Hematopoietic multipotent progenitor cell treated with erythropoietin and hydrocortisone succinate and interleukin-3 and kit ligand, for 17 days (in vitro differentiated cells): ENCODE results near the gene CC2D2A.
"Not testable (repeated sequence)": the region's sequence is repeated elsewhere in the genome, so short reads cannot be mapped to it uniquely, and the experiment has no call there.

Experiments used
- DNase-seq: peaks from one replicate; pipeline ENCODE4 v3.0.0-alpha.2; 2015; ENCODE audit warnings: low spot score

CC2D2A gene

DNA sequence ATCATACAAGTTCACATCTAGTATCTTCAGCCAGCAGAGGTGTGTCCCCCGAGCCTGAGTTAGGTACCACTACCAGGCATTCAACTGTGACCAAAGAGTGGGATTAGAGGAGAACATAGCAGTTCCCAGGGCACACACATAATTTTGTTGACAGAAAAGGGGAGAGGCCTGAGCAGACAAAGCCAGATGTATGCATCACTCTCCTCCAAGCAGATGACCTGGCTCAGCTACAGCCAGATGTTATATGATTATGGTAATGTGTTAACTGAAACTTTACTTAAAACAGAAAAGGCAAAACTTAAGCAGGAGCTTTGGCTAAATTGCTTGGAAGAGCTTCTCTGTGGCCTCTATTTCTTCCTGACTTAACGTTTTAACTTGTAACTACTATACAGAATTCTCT is 88.9 kb downstream of the CC2D2A start:
- no peak for DNase-seq

DNA sequence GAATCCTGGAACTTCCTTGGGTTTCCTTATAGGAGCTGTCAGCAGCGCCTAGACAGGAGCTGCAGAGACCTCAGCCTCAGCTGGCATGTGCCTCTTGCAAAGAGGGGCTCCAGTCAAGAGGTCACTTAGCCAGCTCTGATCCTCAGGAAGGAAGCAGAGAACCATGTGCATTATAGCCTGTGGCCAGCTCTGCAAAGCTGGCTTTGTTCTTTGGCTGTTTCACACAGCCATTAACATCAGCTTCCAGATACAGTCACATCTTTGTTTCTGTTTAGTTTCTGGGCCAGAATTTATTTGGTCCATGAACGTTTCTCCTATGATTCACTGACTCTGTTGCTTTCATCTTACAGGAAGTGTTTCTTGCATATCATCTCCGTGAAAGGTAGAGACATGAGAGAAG is 92.4 kb downstream of the CC2D2A start:
- no peak for DNase-seq

GRCh38 chr4:15562623-15563022 is 92.9 kb downstream of the CC2D2A start:
- DNase-seq: no peak

DNA sequence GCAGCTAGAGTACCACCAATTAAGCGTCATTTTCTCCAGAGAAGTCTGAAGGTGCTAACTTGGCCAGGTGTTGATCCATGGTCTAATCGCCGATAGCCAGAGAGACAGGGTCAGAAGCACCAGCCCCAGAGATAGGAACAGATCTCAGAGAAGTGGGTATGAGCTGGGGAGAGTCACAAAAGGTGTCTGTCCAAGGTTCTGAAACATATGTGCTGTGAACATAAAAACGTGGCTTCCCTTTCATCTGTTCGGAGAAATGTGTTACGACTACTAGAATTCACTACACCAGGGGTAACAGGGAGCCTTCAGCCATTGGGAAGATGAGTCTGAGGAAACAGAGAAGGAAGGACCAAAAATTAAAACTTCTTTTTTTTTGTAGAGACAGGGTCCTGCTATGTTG is 94.2 kb downstream of the CC2D2A start:
- no peak for DNase-seq

- no peak for DNase-seq
These were observed 99.1 kb downstream of the CC2D2A start for GRCh38 chr4:15568821-15569220.

GRCh38 chr4:15569746-15570145 is 100.1 kb downstream of the CC2D2A start:
- no peak for DNase-seq

DNA sequence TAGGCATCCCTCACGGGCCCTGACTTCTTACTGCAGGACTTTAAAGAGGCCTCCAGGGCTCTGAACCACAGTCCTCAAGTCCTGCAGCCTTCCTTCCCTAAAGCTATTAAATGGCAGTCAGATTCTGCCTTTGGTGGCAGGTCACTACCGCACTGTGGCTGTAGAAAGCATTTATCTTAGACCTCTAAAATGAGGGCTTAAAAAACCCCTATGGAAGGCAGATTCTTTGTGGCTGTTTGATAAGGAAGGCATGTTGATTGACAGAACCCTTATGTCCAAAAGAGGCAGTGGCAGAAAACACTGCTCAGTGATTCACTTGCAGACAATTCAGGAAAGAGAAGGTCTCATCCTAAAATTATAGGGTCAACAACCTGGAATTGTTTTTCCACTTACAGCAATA is 106.3 kb downstream of the CC2D2A start:
- no peak for DNase-seq

GRCh38 chr4:15577508-15577907 is 107.8 kb downstream of the CC2D2A start:
- no peak for DNase-seq

GRCh38 chr4:15584785-15585184 is 115.1 kb downstream of the CC2D2A start:
- DNase-seq: no peak

DNA sequence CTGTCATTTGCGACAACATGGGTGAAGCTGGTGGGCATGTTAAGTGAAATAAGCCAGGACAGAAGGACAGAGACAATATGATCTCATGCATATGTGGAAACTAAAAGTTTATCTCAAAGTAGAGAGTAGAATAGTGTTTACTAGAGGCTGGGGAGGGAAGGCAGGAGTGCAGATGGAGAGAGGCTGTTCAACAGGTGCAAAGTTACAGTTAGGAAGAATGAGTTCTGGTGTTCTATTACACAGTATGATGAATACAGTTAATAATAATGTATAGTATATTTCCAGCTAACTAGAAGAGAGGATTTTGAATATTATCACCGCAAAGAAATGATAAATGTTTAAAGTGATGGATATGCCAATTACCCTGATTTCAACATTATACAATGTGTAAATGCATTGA is 115.6 kb downstream of the CC2D2A start:
- no peak for DNase-seq

GRCh38 chr4:15586066-15586465 is 116.4 kb downstream of the CC2D2A start:
- DNase-seq: no peak

GRCh38 chr4:15587649-15588048 is 118.0 kb downstream of the CC2D2A start:
- DNase-seq: no peak

- no peak for DNase-seq
These were observed 123.1 kb downstream of the CC2D2A start for GRCh38 chr4:15592799-15593198.

- no peak for DNase-seq
These were observed 129.0 kb downstream of the CC2D2A start for GRCh38 chr4:15598644-15599043.

DNA sequence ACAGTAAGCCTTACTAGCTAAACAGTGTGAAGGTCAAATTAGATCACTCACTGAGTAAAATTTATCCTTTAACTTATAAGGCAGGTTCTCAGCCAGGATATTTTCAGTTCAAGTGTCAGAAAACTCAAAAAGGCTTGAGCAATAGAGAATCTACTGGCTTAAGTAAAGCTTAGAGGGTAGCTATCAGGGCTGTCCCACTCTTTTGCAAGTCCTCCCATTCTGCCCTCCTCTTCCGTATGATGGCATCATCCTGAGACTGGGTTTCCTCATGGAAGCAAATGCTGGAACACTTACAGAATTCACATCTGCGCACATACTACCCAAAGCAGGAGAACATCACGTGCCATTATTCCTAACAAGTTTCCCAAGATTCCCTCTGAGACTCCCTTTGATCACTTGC is 130.5 kb downstream of the CC2D2A start:
- no peak for DNase-seq

DNA sequence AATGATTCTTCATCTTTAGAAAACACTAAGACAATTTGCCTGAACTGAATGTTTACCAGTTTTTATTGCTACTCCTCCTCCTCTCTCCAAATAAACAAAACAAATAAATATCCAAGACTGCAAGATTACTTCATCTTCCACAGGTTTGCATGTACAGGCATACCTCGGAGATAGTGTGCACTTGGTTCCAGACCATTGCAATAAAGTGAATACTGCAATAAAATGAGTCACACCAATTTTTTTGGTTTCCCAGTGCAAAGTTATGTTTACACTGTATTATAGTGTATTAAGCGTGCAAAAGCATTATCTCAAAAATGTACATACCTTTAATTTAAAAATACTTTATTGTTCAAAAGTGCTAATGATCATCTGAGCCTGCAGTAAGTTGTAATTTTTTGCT is 132.2 kb downstream of the CC2D2A start:
- no peak for DNase-seq

- DNase-seq: no peak
These were observed 135.9 kb downstream of the CC2D2A start for GRCh38 chr4:15605537-15605936.

DNA sequence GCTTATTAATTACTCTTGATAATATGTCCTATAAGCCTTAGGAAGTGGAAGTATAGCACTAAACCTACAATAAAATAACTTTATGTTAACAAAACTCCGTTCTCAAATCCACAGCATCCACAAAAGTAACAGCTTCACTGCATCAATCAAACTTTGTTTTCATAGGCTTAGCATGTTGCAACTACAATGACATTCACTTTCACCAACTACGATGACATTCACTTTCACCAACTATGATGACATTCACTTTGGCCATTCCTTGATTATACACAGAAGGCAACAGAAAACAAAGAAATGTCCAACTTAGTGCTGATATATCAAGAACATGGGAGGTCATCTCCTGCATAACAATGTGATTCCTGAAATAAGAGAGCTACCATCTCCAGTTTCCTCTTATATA is 141.2 kb downstream of the CC2D2A start:
- no peak for DNase-seq

DNA sequence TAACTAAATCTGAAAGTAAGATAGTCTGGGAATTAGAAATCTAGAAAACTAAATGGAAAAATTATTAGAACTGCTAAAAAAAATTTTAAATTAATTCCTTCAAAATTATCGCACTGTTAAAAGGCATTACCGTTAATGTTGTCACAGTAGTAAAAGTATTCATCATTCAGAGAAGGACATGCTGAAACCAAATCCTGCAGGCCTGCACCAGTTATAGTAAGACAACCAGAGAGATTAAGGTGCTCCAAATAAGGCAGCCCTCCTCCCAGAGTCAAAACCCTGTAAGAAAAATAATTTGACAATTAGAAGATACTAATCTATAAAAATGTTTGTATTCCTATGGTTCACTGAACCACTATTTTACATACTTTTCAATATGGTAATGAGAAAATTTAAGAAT is 142.5 kb downstream of the CC2D2A start:
- DNase-seq: no peak

DNA sequence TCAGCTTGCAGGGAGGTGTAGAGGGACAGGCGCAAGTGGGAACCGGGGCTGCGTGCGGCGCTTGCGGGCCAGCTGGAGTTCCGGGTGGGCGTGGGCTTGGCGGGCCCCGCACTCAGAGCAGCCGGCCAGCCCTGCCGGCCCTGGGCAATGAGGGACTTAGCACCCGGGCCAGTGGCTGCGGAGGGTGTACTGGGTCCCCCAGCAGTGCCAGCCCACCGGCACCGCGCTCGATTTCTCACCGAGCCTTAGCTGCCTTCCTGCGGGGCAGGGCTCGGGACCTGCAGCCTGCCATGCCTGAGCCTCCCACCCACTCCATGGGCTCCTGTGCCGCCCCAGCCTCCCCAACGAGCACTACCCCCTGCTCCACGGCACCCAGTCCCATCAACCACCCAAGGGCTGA is 145.2 kb downstream of the CC2D2A start:
- DNase-seq: not testable (repeated sequence)

- not testable (repeated sequence) for DNase-seq
These were observed 147.7 kb downstream of the CC2D2A start for GRCh38 chr4:15617407-15617806.

GRCh38 chr4:15636818-15637217 is 167.1 kb downstream of the CC2D2A start:
- DNase-seq: no peak

DNA sequence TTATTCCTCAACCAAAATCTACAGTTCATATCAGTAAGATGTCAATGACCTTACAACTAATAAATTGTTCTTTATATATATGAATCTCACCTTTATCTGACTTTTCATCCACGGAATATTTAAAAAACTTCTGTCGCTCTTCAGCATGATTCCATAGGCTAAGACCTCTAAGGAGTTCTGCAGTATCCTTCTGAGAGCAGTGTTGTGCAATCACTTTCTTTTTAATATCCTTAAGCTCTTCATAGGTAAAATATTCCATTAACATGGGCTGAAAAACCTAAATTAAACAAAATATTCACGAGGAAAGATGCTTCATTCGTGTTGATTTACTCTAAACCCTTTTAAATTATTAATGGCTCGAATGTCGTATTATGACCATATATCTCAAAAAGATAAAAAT is 168.7 kb downstream of the CC2D2A start:
- DNase-seq: no peak

- no peak for DNase-seq
These were observed 178.9 kb downstream of the CC2D2A start for GRCh38 chr4:15648600-15648999.

DNA sequence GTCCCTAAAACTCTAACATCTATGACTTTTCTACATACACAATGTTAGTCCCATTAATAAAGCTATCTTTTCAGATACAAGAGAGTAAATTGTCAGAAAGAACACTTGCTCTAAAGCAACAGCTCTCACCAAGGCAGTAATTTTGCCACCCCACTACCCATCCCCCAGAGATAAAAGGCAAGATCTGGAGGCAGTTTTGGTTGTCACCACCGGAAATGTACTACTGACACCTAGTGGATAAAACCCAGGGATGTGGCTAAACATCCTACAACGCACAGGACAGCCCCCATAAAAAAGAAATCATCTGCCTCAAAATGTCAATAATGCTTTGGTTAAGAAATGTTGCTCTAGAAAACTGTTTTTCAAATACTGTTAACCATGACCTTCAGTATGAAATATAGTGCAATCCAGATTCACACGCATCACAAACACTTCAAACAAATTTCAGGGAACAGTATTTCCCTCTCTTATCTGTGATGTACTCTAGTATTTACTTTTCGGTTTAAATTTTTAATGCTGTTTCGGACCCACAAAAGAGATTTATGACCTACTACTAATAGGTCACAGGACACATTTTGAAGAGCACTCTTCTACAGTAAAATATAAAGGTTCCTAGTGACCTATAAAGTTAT is 180.3 kb downstream of the CC2D2A start:
- DNase-seq: peak; percentile 83
